ENCODE measurements around the gene RDX.

GRCh38 chr11:110130642-110131238 is 165.7 kb downstream of the RDX start:
- TF ChIP-seq, protein P1, sequence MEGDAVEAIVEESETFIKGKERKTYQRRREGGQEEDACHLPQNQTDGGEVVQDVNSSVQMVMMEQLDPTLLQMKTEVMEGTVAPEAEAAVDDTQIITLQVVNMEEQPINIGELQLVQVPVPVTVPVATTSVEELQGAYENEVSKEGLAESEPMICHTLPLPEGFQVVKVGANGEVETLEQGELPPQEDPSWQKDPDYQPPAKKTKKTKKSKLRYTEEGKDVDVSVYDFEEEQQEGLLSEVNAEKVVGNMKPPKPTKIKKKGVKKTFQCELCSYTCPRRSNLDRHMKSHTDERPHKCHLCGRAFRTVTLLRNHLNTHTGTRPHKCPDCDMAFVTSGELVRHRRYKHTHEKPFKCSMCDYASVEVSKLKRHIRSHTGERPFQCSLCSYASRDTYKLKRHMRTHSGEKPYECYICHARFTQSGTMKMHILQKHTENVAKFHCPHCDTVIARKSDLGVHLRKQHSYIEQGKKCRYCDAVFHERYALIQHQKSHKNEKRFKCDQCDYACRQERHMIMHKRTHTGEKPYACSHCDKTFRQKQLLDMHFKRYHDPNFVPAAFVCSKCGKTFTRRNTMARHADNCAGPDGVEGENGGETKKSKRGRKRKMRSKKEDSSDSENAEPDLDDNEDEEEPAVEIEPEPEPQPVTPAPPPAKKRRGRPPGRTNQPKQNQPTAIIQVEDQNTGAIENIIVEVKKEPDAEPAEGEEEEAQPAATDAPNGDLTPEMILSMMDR (conservative IDR thresholded peaks at IDR 0.05; ENCODE audit: low read depth in 2 of 2) = no peak
- TF ChIP-seq, protein P2, sequence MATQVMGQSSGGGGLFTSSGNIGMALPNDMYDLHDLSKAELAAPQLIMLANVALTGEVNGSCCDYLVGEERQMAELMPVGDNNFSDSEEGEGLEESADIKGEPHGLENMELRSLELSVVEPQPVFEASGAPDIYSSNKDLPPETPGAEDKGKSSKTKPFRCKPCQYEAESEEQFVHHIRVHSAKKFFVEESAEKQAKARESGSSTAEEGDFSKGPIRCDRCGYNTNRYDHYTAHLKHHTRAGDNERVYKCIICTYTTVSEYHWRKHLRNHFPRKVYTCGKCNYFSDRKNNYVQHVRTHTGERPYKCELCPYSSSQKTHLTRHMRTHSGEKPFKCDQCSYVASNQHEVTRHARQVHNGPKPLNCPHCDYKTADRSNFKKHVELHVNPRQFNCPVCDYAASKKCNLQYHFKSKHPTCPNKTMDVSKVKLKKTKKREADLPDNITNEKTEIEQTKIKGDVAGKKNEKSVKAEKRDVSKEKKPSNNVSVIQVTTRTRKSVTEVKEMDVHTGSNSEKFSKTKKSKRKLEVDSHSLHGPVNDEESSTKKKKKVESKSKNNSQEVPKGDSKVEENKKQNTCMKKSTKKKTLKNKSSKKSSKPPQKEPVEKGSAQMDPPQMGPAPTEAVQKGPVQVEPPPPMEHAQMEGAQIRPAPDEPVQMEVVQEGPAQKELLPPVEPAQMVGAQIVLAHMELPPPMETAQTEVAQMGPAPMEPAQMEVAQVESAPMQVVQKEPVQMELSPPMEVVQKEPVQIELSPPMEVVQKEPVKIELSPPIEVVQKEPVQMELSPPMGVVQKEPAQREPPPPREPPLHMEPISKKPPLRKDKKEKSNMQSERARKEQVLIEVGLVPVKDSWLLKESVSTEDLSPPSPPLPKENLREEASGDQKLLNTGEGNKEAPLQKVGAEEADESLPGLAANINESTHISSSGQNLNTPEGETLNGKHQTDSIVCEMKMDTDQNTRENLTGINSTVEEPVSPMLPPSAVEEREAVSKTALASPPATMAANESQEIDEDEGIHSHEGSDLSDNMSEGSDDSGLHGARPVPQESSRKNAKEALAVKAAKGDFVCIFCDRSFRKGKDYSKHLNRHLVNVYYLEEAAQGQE (IDR thresholded peaks at IDR 0.05; ENCODE audit: unreplicated experiment) = no peak
- no peak for TF ChIP-seq EZH2phosphoT487 (IDR thresholded peaks at IDR 0.05; ENCODE audit: unreplicated experiment)
- no peak for TF ChIP-seq POLR2AphosphoS5 (IDR thresholded peaks at IDR 0.05; ENCODE audit: low read depth)
- no peak for TF ChIP-seq CREB1 (CRISPR knock-in tag; IDR thresholded peaks at IDR 0.05; ENCODE audit: low read depth)

Measured in GM23338 (cell line).